Measurements from ENCODE around the gene ASGR1. TPM values are rescaled to one million over a fixed set of nuclear protein-coding genes. Genes with fewer than 3 reads are reported as not detected.

The ASGR1 gene
- 12.5 TPM for total RNA-seq

GRCh38 chr17:7179317-7180254 lies at the start of gene ASGR1:
ASGR1 (minus strand) TSS chr17:7179370; CDS start chr17:7178563, 807 bp downstream.

DNA sequence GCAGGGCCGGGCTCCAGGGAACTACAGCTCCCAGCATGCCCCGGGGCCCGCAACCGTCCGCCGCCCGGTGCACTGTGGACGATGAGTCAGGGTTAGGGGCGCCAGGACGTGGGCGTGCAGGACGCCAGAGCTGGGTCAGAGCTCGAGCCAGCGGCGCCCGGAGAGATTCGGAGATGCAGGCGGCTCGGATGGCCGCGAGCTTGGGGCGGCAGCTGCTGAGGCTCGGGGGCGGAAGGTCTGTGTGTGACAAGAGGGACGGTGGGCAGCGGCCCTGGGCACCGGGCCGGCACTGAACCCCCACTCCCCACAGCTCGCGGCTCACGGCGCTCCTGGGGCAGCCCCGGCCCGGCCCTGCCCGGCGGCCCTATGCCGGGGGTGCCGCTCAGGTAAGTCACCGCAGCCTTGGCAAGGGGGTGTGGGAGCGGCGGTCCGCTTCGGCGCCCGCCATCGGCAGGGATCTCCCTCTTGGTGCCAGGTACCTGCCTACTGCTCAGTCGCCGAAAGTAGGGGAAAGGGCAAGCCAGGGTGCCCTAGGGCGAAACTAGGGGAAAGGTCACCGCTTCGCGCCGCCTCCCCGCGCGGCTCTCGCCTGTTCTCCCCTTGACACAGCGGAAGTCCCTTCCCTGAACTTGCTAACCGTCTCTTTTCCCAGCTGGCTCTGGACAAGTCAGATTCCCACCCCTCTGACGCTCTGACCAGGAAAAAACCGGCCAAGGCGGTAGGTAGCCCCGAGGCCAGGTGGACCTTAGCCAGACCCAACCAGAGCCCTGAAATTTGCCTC lies 40.8 kb upstream of the ASGR1 start, which contains the start of the genes ACADVL and DLG4:
ACADVL (plus strand) TSS at position 127 of the 781 bp plus-strand sequence; CDS start at position 174, 47 bp downstream.
DLG4 (minus strand) TSS at position 25 of the 781 bp plus-strand sequence.

Small RNAs within 50 kb of the gene (small RNA-seq; reads per million reads assigned to genes)
- gene AC120057.4 (ENCODE audit: low replicate concordance) (not detected), gene MIR324 (ENCODE audit: low replicate concordance) (7.6 reads per million, percentile 89 among the genes with 10 or more reads in this experiment)

Other genes starting within 250 kb of the ASGR1 start
- gene ALOX12, start 183.3 kb downstream of the ASGR1 start, total RNA-seq, result not detected
- gene RNASEK, start 166.7 kb downstream of the ASGR1 start, total RNA-seq, result 16.9 TPM
- 3.1 TPM for gene BCL6B, start 156.3 kb downstream of the ASGR1 start, total RNA-seq
- gene SLC16A13, start 143.4 kb downstream of the ASGR1 start, total RNA-seq, result 0.31 TPM
- gene SLC16A11, start 135.3 kb downstream of the ASGR1 start, total RNA-seq, result not detected
- gene CLEC10A, start 99.1 kb downstream of the ASGR1 start, total RNA-seq, result not detected
- gene ASGR2, start 64.5 kb downstream of the ASGR1 start, total RNA-seq, result not detected
- gene DLG4, start 40.5 kb upstream of the ASGR1 start, total RNA-seq, result 155 TPM
- 147 TPM for gene ACADVL, start 40.6 kb upstream of the ASGR1 start, total RNA-seq
- 81.4 TPM for gene DVL2, start 55.1 kb upstream of the ASGR1 start, total RNA-seq
- 25.7 TPM for gene PHF23, start 60.1 kb upstream of the ASGR1 start, total RNA-seq
- 103 TPM for gene GABARAP, start 63.1 kb upstream of the ASGR1 start, total RNA-seq
- gene CTDNEP1, start 72.4 kb upstream of the ASGR1 start, total RNA-seq, result 34.1 TPM
- gene ELP5, start 72.8 kb upstream of the ASGR1 start, total RNA-seq, result 26.6 TPM
- gene CLDN7, start 83.1 kb upstream of the ASGR1 start, total RNA-seq, result not detected
- gene SLC2A4, start 102.3 kb upstream of the ASGR1 start, total RNA-seq, result not detected
- 2.5 TPM for gene YBX2, start 115.3 kb upstream of the ASGR1 start, total RNA-seq
- gene EIF5A, start 128.3 kb upstream of the ASGR1 start, total RNA-seq, result 132 TPM
- gene GPS2, start 136.0 kb upstream of the ASGR1 start, total RNA-seq, result 59.8 TPM
- gene NEURL4, start 150.0 kb upstream of the ASGR1 start, total RNA-seq, result 61.0 TPM
- not detected for gene ACAP1, start 157.2 kb upstream of the ASGR1 start, total RNA-seq
- 2.5 TPM for gene KCTD11, start 172.8 kb upstream of the ASGR1 start, total RNA-seq
- not detected for gene TMEM95, start 175.8 kb upstream of the ASGR1 start, total RNA-seq
- 1.3 TPM for gene TNK1, start 201.7 kb upstream of the ASGR1 start, total RNA-seq
- 29.7 TPM for gene PLSCR3, start 215.2 kb upstream of the ASGR1 start, total RNA-seq
- gene TMEM256, start 224.7 kb upstream of the ASGR1 start, total RNA-seq, result 42.9 TPM
- gene NLGN2, start 228.5 kb upstream of the ASGR1 start, total RNA-seq, result 22.8 TPM
- not detected for gene SPEM1, start 241.0 kb upstream of the ASGR1 start, total RNA-seq
- gene SPEM2, start 246.2 kb upstream of the ASGR1 start, total RNA-seq, result not detected
- not detected for gene SPEM3, start 249.5 kb upstream of the ASGR1 start, total RNA-seq